SKM-1 treated with dmso at 0.1 percent for 144 hours (cell line): ENCODE measurements around the gene ATP11A.

Experiments used
- DNase-seq: peaks from one replicate; lab custom pipeline; 2025; ENCODE audit not compliant: unreplicated experiment; lab: John Stamatoyannopoulos, UW

Gene ATP11A

DNA sequence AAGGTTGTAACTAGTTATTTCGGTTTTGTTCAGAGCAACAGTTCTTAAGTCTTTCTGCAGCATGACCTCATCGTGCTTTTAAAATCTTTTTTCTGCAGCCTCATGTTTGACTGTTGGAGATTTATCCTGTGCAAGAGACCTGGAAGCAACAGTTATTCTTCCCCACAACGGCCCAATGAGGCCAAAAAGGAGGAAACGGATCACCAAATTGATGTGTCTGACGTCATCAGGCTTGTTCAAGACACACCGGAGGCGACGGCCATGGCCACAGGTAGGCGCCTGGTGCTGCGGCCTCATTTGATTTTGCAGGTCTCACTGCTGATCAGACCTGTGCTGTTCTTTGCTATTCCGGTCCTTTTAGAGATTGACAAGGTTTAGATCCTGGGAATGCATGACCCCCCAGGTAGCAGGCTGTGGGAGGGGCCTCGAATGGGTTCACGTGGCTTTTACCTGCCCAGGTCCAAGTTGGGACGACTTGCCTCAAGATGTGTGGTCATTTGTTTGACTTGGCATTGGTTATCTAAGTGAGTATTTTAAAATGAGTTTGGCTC, 212.3 kb downstream of the ATP11A start:
- no peak for DNase-seq

GRCh38 chr13:112902669-112903068, 212.8 kb downstream of the ATP11A start:
- no peak for DNase-seq

- no peak for DNase-seq
Observed at GRCh38 chr13:112903071-112903577, 213.3 kb downstream of the ATP11A start.

GRCh38 chr13:112903606-112904195, 213.9 kb downstream of the ATP11A start:
- no peak for DNase-seq

GRCh38 chr13:112904436-112904960, 214.7 kb downstream of the ATP11A start:
- no peak for DNase-seq

DNA sequence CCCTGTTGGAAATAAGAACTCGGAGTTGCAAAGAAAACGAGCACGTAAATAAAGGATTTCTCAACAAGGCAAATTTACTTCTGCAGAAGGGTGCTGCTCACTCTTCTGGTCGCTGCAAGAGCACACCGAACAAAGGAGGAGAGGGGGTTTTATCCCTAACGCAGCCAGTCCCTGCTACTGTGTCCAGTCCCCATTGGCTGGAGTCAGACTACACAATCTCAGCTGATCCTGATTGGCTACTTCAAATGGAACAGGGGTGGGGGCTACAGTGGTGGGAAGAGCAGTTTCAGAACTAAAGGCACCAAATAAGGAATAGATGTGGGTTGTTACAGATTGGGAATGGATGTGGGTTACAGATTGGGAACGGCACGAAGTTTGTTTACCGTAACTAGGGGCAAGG, 215.2 kb downstream of the ATP11A start:
- no peak for DNase-seq

DNA sequence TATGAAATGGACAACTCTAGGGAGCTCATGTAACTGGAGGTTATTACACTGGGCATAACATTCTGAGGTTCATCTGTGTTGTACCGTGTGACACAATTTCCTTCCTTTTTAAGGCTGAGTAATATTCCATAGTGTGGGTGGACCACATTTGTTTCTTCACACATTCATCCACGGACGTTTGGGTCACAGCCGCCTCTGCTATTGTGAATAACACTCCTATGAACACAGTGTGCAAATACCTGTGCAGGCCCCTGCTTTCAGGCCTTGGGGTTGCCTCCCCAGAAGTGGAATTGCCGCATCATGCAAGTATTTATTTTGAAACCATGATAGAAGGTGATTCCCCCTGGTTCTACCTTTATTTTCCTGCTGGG, 215.8 kb downstream of the ATP11A start:
- no peak for DNase-seq

GRCh38 chr13:112905990-112906641, 216.3 kb downstream of the ATP11A start:
- DNase-seq: no peak

DNA sequence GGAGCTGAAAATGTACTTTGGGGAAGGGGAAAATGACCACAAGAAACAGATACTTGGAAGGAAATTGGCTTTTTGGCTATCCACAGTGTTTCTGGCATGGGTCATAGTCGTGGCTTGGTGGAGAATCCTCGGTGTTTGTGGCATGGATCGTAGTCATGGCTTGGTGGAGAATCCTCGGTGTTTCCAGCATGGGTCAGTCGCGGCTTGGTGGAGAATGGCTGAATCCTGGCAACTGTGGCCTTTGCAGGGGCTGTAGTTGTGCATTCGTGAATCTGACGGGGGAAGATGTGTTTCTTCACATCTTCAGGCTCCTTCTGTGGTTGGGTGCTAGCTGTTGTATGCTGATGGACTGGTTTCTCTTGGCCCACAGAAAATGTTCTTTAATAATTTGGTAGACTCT, 217.4 kb downstream of the ATP11A start:
- no peak for DNase-seq

DNA sequence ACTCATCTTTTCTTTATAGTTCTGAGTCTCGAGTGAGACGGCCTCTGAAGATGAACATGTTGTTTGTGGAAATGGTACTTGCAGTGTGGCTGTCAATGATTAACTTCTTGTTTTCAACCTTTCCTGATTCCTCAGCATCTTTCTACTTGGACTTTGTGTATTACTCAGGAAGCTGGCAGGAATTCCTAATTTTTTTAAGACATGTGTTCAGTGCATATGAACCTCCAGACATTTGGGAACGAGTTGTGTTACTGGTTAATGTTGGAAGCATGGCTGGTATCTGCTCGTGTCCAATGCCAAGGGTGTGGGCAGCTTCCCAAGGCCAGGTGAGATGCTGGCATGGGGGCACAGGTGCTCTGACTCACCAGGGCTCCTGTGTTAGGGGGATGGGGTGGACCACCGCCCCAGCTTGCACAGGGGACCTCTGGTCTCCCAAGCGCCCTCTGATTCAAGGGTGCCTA, 218.1 kb downstream of the ATP11A start:
- DNase-seq: no peak

DNA sequence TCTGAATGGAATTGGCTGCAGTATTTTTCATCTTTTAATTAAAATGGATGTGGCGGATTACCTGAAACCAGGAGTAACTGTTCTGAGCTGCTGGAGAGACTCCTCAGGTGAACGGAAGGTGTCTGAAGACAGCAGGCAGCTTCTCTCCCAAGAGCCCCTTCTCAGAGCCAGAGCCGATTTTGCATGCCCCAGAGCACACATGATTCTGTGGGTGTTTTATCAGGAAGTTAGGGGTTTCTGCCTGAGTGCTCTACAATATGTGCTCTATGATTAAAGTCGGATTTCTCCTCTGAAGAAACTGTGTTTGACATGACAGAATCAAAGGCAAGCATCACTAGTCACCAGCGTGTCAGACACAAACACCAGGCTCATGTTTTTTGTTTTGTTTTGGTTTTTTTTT, 218.5 kb downstream of the ATP11A start:
- DNase-seq: no peak

DNA sequence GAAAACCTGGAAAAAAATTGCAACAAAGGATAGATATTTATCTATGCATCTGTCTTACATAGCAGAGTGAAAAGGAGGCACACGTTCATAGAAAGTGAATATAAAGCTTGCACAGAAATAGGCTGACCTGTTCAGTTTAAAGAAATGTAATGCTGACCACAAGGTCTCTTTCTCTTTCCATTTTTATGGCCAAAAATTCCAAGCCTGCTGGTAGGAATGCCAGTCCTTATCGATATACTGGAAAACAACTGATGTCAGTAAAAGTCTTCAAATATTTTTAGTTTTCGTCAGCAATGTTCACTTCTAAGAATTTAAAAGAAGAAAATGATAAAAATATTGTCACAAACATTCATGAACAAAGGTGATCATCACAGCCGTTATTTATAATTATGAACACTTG, 220.2 kb downstream of the ATP11A start:
- DNase-seq: no peak

GRCh38 chr13:112910616-112911280, 220.9 kb downstream of the ATP11A start:
- DNase-seq: no peak

GRCh38 chr13:112911285-112911701, 221.5 kb downstream of the ATP11A start:
- DNase-seq: no peak

GRCh38 chr13:112911883-112912282, 222.0 kb downstream of the ATP11A start:
- no peak for DNase-seq

- DNase-seq: no peak
Observed at GRCh38 chr13:112912726-112913440, 223.0 kb downstream of the ATP11A start.

DNA sequence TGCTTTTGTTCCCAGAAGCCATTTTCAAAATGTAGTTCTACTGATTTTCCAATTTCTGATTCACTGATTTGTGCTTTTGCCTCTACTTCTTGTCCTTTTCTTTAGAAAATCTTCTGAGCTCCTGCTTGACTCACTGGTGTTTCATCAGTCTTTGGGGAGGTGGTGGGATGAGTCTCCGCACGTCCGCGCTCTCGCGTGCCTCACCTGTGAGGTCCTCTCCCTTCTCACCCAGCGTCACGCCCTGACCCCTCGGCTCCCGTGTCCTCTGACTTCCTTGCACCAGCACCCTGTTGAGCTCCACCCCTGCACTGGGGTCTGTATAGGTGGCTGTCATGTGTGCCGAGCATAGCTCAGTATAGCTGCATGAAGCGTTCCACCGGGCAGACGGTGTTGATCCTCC, 226.5 kb downstream of the ATP11A start:
- DNase-seq: no peak

DNA sequence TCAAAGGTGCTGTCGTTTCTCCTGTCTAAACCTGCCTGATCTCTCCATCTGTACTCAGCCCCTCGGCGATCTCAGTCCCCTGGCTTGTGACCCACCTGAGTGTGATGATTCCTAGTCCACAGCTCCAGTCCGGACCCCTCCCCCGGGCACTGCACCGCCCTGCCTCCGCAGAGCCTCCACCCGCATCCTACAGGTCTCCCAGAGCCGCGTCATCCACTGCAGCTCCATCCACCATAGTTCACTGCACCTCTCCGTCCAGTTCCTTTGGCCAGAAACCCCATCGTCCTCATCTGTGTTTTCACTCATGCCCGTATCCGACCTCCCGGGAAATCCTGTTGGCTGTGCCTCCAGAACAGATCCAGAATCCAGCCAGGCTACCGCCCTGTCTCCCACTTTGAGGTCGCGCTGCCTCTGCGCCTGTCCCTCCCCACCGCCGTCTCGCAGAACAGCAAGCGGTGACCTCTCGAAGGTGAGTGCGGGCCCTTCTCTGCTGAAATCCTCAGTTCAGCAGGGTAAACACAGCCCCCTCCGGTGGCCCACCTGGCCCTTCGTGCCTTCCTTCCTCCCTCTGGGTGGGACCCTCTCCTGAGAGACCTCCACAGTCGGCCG, 227.3 kb downstream of the ATP11A start:
- no peak for DNase-seq

GRCh38 chr13:112917737-112918136, 227.9 kb downstream of the ATP11A start:
- no peak for DNase-seq

- DNase-seq: no peak
Observed at GRCh38 chr13:112918266-112918665, 228.4 kb downstream of the ATP11A start.

- no peak for DNase-seq
Observed at GRCh38 chr13:112918746-112919145, 228.9 kb downstream of the ATP11A start.
